NCI-H128 (cell line): ENCODE measurements around the gene TMEM141.
"Not testable (repeated sequence)": the region's sequence is repeated elsewhere in the genome, so short reads cannot be mapped to it uniquely, and the experiment has no call there.

Source experiments
- DNase-seq: peaks from one replicate; lab custom pipeline; 2025; ENCODE audit not compliant: unreplicated experiment; lab: John Stamatoyannopoulos, UW

TMEM141 gene

GRCh38 chr9:136773386-136774044, 17.6 kb upstream of the TMEM141 start:
- DNase-seq = no peak

- DNase-seq = no peak
Observed at GRCh38 chr9:136774416-136775045, 16.6 kb upstream of the TMEM141 start.

GRCh38 chr9:136775191-136775590, 16.0 kb upstream of the TMEM141 start:
- DNase-seq = no peak

- DNase-seq = no peak
Observed at GRCh38 chr9:136776947-136777346, 14.2 kb upstream of the TMEM141 start.

GRCh38 chr9:136777359-136777758, 13.8 kb upstream of the TMEM141 start:
- no peak for DNase-seq

- DNase-seq = no peak
Observed at GRCh38 chr9:136779808-136780207, 11.3 kb upstream of the TMEM141 start.

- no peak for DNase-seq
Observed at GRCh38 chr9:136782452-136782851, 8.7 kb upstream of the TMEM141 start.

- DNase-seq = no peak
Observed at GRCh38 chr9:136784249-136784996, 6.7 kb upstream of the TMEM141 start.

GRCh38 chr9:136784997-136785361, 6.2 kb upstream of the TMEM141 start:
- no peak for DNase-seq

GRCh38 chr9:136785565-136786355, 5.4 kb upstream of the TMEM141 start:
- DNase-seq = not testable (repeated sequence)

- DNase-seq = no peak
Observed at GRCh38 chr9:136786451-136786850, 4.7 kb upstream of the TMEM141 start.

- DNase-seq = not testable (repeated sequence)
Observed at GRCh38 chr9:136786983-136787382, 4.2 kb upstream of the TMEM141 start.

- DNase-seq = peak; percentile 73
Observed at GRCh38 chr9:136787690-136788400, 3.3 kb upstream of the TMEM141 start.

- not testable (repeated sequence) for DNase-seq
Observed at GRCh38 chr9:136788644-136789522, 2.3 kb upstream of the TMEM141 start.

GRCh38 chr9:136789523-136789937, 1.6 kb upstream of the TMEM141 start:
- no peak for DNase-seq

GRCh38 chr9:136791516-136792276, 552 bp downstream of the TMEM141 start:
- DNase-seq = no peak

- DNase-seq = no peak
Observed at GRCh38 chr9:136792321-136793085, 1.4 kb downstream of the TMEM141 start.
